GM19351 (cell line): ENCODE data around the gene UST.
A peak's percentile ranks its signal among the peaks of the same experiment; 100 is the strongest.
"Not testable (repeated sequence)": the region's sequence is repeated elsewhere in the genome, so short reads cannot be mapped to it uniquely, and the experiment has no call there.

Experiments
- ATAC-seq: cut with Tn5 transposase; IDR thresholded peaks from one replicate; pipeline ENCODE4 v1.9.1; 2021; ENCODE audit warnings: mild to moderate bottlenecking, moderate library complexity; ENCODE audit not compliant: unreplicated experiment

UST gene

GRCh38 chr6:148764259-148765020 lies 17.6 kb downstream of the UST start:
- not testable (repeated sequence) for ATAC-seq

GRCh38 chr6:148765898-148766808 lies 19.3 kb downstream of the UST start:
- ATAC-seq = no peak

- no peak for ATAC-seq
These were observed 21.9 kb downstream of the UST start for GRCh38 chr6:148768646-148769270.

- ATAC-seq = no peak
These were observed 22.6 kb downstream of the UST start for GRCh38 chr6:148769304-148769968.

- ATAC-seq = peak; percentile 70
These were observed 23.8 kb downstream of the UST start for GRCh38 chr6:148770408-148771211.

GRCh38 chr6:148771212-148771601 lies 24.4 kb downstream of the UST start:
- ATAC-seq = no peak

GRCh38 chr6:148771896-148772554 lies 25.2 kb downstream of the UST start:
- peak; percentile 46 for ATAC-seq

GRCh38 chr6:148775161-148775560 lies 28.3 kb downstream of the UST start:
- no peak for ATAC-seq

GRCh38 chr6:148776321-148777308 lies 29.8 kb downstream of the UST start:
- ATAC-seq = no peak

GRCh38 chr6:148779142-148779562 lies 32.3 kb downstream of the UST start:
- ATAC-seq = no peak

GRCh38 chr6:148780423-148780822 lies 33.6 kb downstream of the UST start:
- ATAC-seq = not testable (repeated sequence)

- ATAC-seq = peak; percentile 94
These were observed 34.1 kb downstream of the UST start for GRCh38 chr6:148780918-148781436.

GRCh38 chr6:148789948-148790347 lies 43.1 kb downstream of the UST start:
- ATAC-seq = no peak

- no peak for ATAC-seq
These were observed 43.6 kb downstream of the UST start for GRCh38 chr6:148790404-148790803.

- ATAC-seq = peak; percentile 92
These were observed 44.0 kb downstream of the UST start for GRCh38 chr6:148790817-148791216.

- ATAC-seq = no peak
These were observed 44.5 kb downstream of the UST start for GRCh38 chr6:148791372-148791771.

- no peak for ATAC-seq
These were observed 46.9 kb downstream of the UST start for GRCh38 chr6:148793721-148794120.

- ATAC-seq = no peak
These were observed 48.0 kb downstream of the UST start for GRCh38 chr6:148794797-148795196.
